Activated T-cell treated with anti-CD3 and anti-CD28 coated beads, Interleukin-2, amount 50 U/mL, for 72 hours (primary cell): ENCODE data around the gene HTT. TPM values are rescaled to one million over a fixed set of nuclear protein-coding genes. Genes with fewer than 3 reads are reported as not detected.

Source experiments
- ATAC-seq, 2 donors: fragments of 150-1000 bp; cut with Tn5 transposase; replicated peaks in 1 of 2; 2 replicates each; pipeline ENCODE4 v1.10.0; 2021; ENCODE audit warnings: moderate library complexity in 2 of 2, mild to moderate bottlenecking in 1 of 2
- DNase-seq, 2 donors: peaks; one replicate each; pipeline ENCODE4 v3.0.0; 2021 to 2022; ENCODE audit warnings: mixed read lengths in 1 of 2
- H3K27ac Mint-ChIP-seq: one replicate; pipeline ENCODE4 v1.8.0; 2022; ENCODE audit warnings: mild to moderate bottlenecking, moderate library complexity, mixed read lengths
- H3K27me3 Mint-ChIP-seq: one replicate; pipeline ENCODE4 v1.8.0; 2022; ENCODE audit warnings: low read depth, mixed read lengths
- H3K36me3 Mint-ChIP-seq, 2 donors: one replicate each; pipeline ENCODE4 v1.8.0; 2022; ENCODE audit warnings: mixed read lengths in 2 of 2, mild to moderate bottlenecking in 1 of 2; ENCODE audit not compliant: insufficient read depth in 2 of 2
- H3K4me1 Mint-ChIP-seq: one replicate; pipeline ENCODE4 v1.8.0; 2022; ENCODE audit warnings: low read depth, mixed read lengths
- H3K4me3 Mint-ChIP-seq, 2 donors: one replicate each; pipeline ENCODE4 v1.8.0; 2022; ENCODE audit warnings: mild to moderate bottlenecking in 2 of 2, mixed read lengths in 2 of 2, moderate library complexity in 2 of 2
- H3K9me3 Mint-ChIP-seq, 2 donors: one replicate each; pipeline ENCODE4 v1.8.0; 2022; ENCODE audit warnings: mixed read lengths in 2 of 2
- total RNA-seq, 2 donors: library from RNA; stranded (reverse); gene quantifications; one replicate each; pipeline ENCODE4 v1.2.3, GENCODE V29; 2022

HTT gene
- total RNA-seq, 2 donors from 2014 or later, result 88.0 to 97.9 TPM

GRCh38 chr4:3211866-3212265, 137.4 kb downstream of the HTT start:
- no peak for DNase-seq

DNA sequence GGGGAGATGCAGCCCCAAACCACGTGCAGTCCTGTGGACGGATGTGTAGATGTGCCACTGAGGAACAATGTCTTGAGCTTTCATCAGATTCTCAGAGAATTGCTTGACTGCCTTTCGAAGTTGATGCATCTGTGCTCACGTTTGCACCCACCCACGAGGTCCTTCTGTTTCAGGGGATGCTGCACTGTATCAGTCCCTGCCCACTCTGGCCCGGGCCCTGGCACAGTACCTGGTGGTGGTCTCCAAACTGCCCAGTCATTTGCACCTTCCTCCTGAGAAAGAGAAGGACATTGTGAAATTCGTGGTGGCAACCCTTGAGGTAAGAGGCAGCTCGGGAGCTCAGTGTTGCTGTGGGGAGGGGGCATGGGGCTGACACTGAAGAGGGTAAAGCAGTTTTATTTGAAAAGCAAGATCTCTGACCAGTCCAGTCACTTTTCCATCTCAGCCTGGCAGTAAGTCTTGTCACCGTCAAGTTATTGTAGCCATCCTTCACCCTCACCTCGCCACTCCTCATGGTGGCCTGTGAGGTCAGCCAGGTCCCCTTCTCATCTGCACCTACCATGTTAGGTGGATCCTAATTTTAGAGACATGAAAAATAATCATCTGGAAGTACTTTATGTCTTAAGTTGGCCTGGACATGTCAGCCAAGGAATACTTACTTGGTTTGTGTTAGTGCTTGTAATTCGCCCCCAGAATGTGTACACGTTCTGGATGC, 138.1 kb downstream of the HTT start:
- H3K9me3 Mint-ChIP-seq, result no peaks in the 10 kb centered on the region
- no peak for DNase-seq
- no peak overlapping the region for H3K4me3 Mint-ChIP-seq
- H3K27ac Mint-ChIP-seq, result no peak overlapping the region
- no peaks in the 10 kb centered on the region for H3K4me1 Mint-ChIP-seq
- H3K36me3 Mint-ChIP-seq, result peaks cover 4 to 17% of the 10 kb centered on the region in 2 donors
- ATAC-seq, result no peak
- no peaks in the 10 kb centered on the region for H3K27me3 Mint-ChIP-seq

More at GRCh38 chr4:3211866-3212265, 137.4 kb downstream of the HTT start:
- Mint-ChIP-seq H3K4me1 (no peaks in the 10 kb centered on the region), H3K36me3 (peaks cover 7 to 24% of the 10 kb centered on the region in 2 donors), H3K4me3 (no peak overlapping the region), H3K27me3 (no peaks in the 10 kb centered on the region), H3K27ac (no peak overlapping the region), H3K9me3 (no peaks in the 10 kb centered on the region)
- no peak for ATAC-seq

- no peaks in the 10 kb centered on the region for H3K9me3 Mint-ChIP-seq
- peaks cover 4 to 16% of the 10 kb centered on the region in 2 donors for H3K36me3 Mint-ChIP-seq
- H3K4me3 Mint-ChIP-seq, result no peak overlapping the region
- DNase-seq (no peak), ATAC-seq (no peak)
- H3K27me3 Mint-ChIP-seq, result no peaks in the 10 kb centered on the region
- H3K4me1 Mint-ChIP-seq, result no peaks in the 10 kb centered on the region
- H3K27ac Mint-ChIP-seq, result no peak overlapping the region
These were observed 138.6 kb downstream of the HTT start for GRCh38 chr4:3213106-3213425.

GRCh38 chr4:3213661-3214250, 139.3 kb downstream of the HTT start:
- no peak overlapping the region for H3K27ac Mint-ChIP-seq
- no peak overlapping the region for H3K4me3 Mint-ChIP-seq
- H3K9me3 Mint-ChIP-seq, result no peaks in the 10 kb centered on the region
- DNase-seq (no peak), ATAC-seq (no peak)
- peaks cover 8 to 16% of the 10 kb centered on the region in 2 donors for H3K36me3 Mint-ChIP-seq
- no peaks in the 10 kb centered on the region for H3K27me3 Mint-ChIP-seq
- no peaks in the 10 kb centered on the region for H3K4me1 Mint-ChIP-seq

GRCh38 chr4:3215256-3215655, 140.8 kb downstream of the HTT start:
- peaks cover 5 to 13% of the 10 kb centered on the region in 2 donors for H3K36me3 Mint-ChIP-seq
- ATAC-seq, result no peak
- DNase-seq, result no peak
- no peaks in the 10 kb centered on the region for H3K4me1 Mint-ChIP-seq
- no peak overlapping the region for H3K4me3 Mint-ChIP-seq
- H3K27ac Mint-ChIP-seq, result no peak overlapping the region
- H3K9me3 Mint-ChIP-seq, result no peaks in the 10 kb centered on the region
- H3K27me3 Mint-ChIP-seq, result no peaks in the 10 kb centered on the region

DNA sequence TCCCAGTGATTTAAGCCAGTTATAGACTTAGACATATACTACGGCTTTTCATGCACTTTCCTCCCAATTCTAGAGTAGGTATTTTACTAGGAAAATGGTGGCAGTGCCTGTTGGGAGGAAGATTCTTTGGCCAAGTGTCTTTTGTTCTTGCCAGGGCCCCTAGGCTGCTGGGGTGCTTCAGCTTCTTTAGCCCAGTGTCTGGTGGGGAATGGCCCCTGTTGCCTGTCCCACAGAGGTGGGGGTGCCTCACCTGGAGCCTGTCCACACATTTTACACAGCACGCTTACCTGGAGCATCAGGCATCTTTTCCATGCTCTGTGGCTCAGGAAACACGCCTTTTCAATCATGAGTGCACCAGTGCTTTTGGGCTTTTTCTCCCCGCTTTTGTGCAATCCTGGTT, 141.3 kb downstream of the HTT start:
- Mint-ChIP-seq H3K9me3 (no peaks in the 10 kb centered on the region), H3K4me3 (no peak overlapping the region), H3K4me1 (no peaks in the 10 kb centered on the region), H3K27me3 (no peaks in the 10 kb centered on the region), H3K27ac (no peak overlapping the region), H3K36me3 (peaks cover 5 to 13% of the 10 kb centered on the region in 2 donors)
- DNase-seq, result no peak
- no peak for ATAC-seq

DNA sequence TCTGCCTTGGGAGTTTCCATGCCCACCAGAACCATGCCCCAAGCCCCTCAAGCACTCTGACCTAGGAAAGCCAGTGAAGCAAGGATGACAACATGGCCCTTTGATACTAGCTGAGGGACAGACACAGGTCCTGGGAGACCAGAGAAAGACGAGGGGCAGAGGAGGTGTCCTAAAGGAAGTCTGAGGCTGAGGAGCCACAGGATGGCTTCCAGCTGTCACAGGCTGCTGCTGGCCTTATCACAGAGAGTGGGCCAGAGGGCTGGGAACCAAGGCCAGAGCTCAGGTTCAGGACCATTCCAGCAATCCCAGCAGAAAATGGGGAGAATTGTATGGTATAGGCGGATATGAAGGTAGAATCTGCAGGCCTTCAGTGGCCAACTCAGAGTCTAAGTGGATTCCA, 142.8 kb downstream of the HTT start:
- H3K9me3 Mint-ChIP-seq, result no peaks in the 10 kb centered on the region
- ATAC-seq (no peak), DNase-seq (no peak)
- H3K27me3 Mint-ChIP-seq, result no peaks in the 10 kb centered on the region
- no peaks in the 10 kb centered on the region for H3K4me1 Mint-ChIP-seq
- no peak overlapping the region for H3K4me3 Mint-ChIP-seq
- H3K27ac Mint-ChIP-seq, result no peak overlapping the region
- H3K36me3 Mint-ChIP-seq, result peaks cover 5 to 13% of the 10 kb centered on the region in 2 donors

GRCh38 chr4:3217771-3218170, 143.3 kb downstream of the HTT start:
- no peak for DNase-seq
- Mint-ChIP-seq H3K36me3 (peaks cover 4 to 13% of the 10 kb centered on the region in 2 donors), H3K4me1 (no peaks in the 10 kb centered on the region), H3K27ac (no peak overlapping the region), H3K9me3 (no peaks in the 10 kb centered on the region), H3K4me3 (no peak overlapping the region), H3K27me3 (no peaks in the 10 kb centered on the region)
- ATAC-seq, result no peak

DNA sequence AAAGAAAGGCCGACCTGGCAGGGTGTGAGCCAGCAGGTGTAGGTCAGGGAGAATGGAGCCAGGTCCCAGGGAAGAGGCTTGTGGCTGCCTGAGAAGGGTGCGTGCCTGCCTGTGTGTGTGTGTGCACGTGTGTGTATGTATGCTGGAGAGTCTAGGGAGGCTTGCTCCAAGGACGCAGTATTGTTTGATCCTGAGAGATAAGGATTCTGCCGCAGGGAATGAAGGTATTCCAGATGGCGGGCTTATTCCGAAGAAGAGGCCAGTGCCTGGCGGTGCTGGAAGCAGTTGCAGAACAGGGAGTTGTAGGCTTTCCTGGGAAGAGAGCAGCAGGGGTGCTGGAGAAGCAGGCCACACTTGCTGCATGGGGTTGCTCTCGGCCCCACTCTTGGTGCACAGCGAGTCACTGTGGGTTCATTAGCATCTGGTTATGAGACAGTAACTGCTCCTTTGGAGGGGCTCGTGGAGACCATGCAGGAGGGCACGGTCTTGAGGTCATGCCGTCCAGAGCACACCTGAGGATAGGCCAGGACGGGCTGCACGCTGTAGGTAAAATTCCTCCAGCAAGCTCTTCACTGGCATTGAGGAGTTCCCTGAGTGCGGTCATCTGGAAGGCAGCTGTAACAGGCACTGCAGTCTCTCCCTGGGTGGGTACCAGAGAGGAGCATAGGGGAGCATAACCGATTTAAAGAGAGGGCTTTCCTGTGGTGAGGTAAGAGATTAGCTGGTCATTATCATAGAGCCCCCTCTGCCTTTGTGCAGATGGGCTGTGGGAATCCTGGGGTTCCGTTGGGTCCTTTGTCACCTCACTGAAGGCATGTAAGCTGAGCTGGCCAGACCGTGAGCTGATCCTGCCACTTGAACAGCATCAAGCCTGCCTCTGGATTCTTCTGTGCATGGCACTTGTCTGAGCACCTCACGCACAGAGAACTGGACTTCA, 144.6 kb downstream of the HTT start:
- Mint-ChIP-seq H3K27ac (peak overlapping the region; percentile 9), H3K36me3 (peaks cover 6 to 18% of the 10 kb centered on the region in 2 donors), H3K4me1 (no peaks in the 10 kb centered on the region), H3K27me3 (no peaks in the 10 kb centered on the region), H3K9me3 (no peaks in the 10 kb centered on the region), H3K4me3 (no peak overlapping the region)
- no peak for DNase-seq
- ATAC-seq, result no peak

GRCh38 chr4:3219761-3220475, 145.4 kb downstream of the HTT start:
- DNase-seq (no peak), ATAC-seq (no peak)
- no peak overlapping the region for H3K27ac Mint-ChIP-seq
- H3K36me3 Mint-ChIP-seq, result peaks cover 6 to 18% of the 10 kb centered on the region in 2 donors
- no peaks in the 10 kb centered on the region for H3K4me1 Mint-ChIP-seq
- H3K9me3 Mint-ChIP-seq, result no peaks in the 10 kb centered on the region
- H3K4me3 Mint-ChIP-seq, result no peak overlapping the region
- H3K27me3 Mint-ChIP-seq, result no peaks in the 10 kb centered on the region

- Mint-ChIP-seq H3K4me1 (no peaks in the 10 kb centered on the region), H3K4me3 (no peak overlapping the region), H3K27ac (no peak overlapping the region), H3K9me3 (no peaks in the 10 kb centered on the region), H3K36me3 (peaks cover 6 to 18% of the 10 kb centered on the region in 2 donors), H3K27me3 (no peaks in the 10 kb centered on the region)
- peak; percentile 51 to 78 for ATAC-seq
- no peak for DNase-seq
These were observed 146.1 kb downstream of the HTT start for GRCh38 chr4:3220476-3221183.

DNA sequence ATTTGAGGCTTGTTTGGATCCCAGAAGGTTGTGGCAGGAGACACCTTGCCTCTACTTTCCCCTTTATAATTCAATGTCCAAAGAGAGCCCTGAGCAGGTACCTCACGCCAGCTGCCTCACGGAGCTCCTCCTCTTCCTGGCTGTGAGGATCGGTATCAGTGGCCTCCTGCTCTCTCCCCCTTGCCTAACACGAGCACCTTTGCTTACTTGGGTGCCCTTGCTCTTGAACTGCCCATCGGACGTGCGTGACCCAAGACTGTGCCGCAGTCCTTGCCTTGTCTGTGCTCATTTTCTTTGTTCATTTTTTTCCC, 146.7 kb downstream of the HTT start:
- Mint-ChIP-seq H3K27ac (peak overlapping the region; percentile 35), H3K9me3 (no peaks in the 10 kb centered on the region), H3K36me3 (peaks cover 6 to 16% of the 10 kb centered on the region in 2 donors), H3K27me3 (no peaks in the 10 kb centered on the region), H3K4me3 (no peak overlapping the region), H3K4me1 (no peaks in the 10 kb centered on the region)
- no peak for DNase-seq
- ATAC-seq, result no peak
